Mammary epithelial cell (primary cell): ENCODE data around the gene LYL1.

Source experiments
- EZH2 ChIP-seq: IDR thresholded peaks from 2 replicates; pipeline ENCODE4 v1.6.1; 2012; ENCODE audit warnings: low read length, inconsistent platforms, borderline replicate concordance
- TF ChIP-seq, protein P1 (sequence below), 2 donors: IDR thresholded peaks in 1 of 2; conservative IDR thresholded peaks in 1 of 2; 2 replicates each; pipeline ENCODE4 v1.5.1; 2011 to 2012; ENCODE audit warnings: inconsistent platforms in 2 of 2, low read length in 2 of 2, mild to moderate bottlenecking in 2 of 2, control low read depth in 1 of 2, low read depth in 1 of 2; ENCODE audit not compliant: insufficient read depth in 1 of 2; ENCODE audit errors: extremely low read depth in 1 of 2

DNA sequence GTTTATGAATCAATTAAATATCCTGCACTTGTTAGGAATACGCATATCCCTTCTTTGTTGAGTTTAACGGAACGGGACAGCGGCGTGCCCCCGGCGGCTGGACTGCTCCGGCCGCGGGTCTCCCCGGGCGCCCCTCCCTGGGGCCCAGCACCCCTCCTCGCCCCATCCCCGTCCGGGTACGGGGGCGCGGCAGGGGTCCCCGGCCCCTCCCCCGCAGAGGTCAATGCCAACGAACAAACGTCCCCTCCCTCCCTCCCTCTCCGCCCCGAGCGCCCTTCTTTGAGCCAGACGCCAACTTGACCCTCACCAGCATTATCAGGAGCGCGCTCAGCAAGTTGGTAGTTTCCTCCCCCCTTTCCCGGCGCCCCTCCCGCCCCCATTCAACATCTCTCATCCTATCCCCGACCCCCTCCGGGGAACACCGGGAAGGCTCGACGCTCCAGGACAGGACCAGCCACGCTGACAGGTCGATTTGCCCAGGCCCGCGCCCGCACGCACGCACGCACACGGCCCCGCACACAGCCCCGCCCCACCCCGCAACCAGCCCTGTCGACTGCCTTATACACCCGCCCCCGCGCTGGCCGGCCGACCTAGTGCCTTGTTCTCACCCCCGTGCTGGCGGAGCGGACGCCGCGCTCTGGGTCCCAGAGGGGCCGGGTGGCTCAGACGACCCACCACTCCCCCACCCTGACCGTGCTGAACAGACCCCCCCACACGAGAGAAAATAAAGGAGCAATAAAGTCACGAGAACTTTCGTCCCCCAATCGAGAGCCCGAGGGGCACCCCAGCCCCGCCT is 5.0 kb downstream of the LYL1 start:
- TF ChIP-seq, protein P1, sequence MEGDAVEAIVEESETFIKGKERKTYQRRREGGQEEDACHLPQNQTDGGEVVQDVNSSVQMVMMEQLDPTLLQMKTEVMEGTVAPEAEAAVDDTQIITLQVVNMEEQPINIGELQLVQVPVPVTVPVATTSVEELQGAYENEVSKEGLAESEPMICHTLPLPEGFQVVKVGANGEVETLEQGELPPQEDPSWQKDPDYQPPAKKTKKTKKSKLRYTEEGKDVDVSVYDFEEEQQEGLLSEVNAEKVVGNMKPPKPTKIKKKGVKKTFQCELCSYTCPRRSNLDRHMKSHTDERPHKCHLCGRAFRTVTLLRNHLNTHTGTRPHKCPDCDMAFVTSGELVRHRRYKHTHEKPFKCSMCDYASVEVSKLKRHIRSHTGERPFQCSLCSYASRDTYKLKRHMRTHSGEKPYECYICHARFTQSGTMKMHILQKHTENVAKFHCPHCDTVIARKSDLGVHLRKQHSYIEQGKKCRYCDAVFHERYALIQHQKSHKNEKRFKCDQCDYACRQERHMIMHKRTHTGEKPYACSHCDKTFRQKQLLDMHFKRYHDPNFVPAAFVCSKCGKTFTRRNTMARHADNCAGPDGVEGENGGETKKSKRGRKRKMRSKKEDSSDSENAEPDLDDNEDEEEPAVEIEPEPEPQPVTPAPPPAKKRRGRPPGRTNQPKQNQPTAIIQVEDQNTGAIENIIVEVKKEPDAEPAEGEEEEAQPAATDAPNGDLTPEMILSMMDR (conservative IDR thresholded peaks at IDR 0.05 in 1 of 2, IDR thresholded peaks at IDR 0.05 in 1 of 2; ENCODE audit: extremely low read depth in 1 of 2, insufficient read depth in 1 of 2, low read depth in 1 of 2, low read length in 2 of 2) = no peak
- TF ChIP-seq EZH2 = no peak
